Measurements from ENCODE around the gene PRSS12. TPM values are rescaled to one million over a fixed set of nuclear protein-coding genes. Genes with fewer than 3 reads are reported as not detected.

Gene PRSS12
- polyA plus RNA-seq, 1 experiment: 108 TPM

GRCh38 chr4:118388606-118389005, 35.8 kb upstream of the PRSS12 start:
- no peak overlapping the region for H3K4me3 ChIP-seq (ENCODE audit: low read depth, low read length)
- POLR2A ChIA-PET: no interaction called here
- no peak for DNase-seq (ENCODE audit: low read depth)
- no peak for TF ChIP-seq CTCF (IDR thresholded peaks at IDR 0.05; ENCODE audit: insufficient read depth, low read depth, low read length)
- no peaks in the 10 kb centered on the region for H3K27me3 ChIP-seq (ENCODE audit: control insufficient read depth, insufficient read depth, low read length)
- CTCF ChIA-PET: interaction anchor here (1.0 kb wide), 1 partner anchor 37 kb away, joined by 3 read pairs; no protein-coding TSS in a partner anchor
- no peaks in the 10 kb centered on the region for H3K36me3 ChIP-seq (ENCODE audit: control insufficient read depth, insufficient read depth, low read length)

- POLR2A ChIA-PET: no interaction called here
- Histone ChIP-seq H3K4me3 (ENCODE audit: low read depth, low read length) (no peak overlapping the region), H3K27me3 (ENCODE audit: control insufficient read depth, insufficient read depth, low read length) (no peaks in the 10 kb centered on the region), H3K36me3 (ENCODE audit: control insufficient read depth, insufficient read depth, low read length) (no peaks in the 10 kb centered on the region)
- DNase-seq (ENCODE audit: low read depth): no peak
- CTCF ChIA-PET: no interaction called here
- no peak for TF ChIP-seq CTCF (IDR thresholded peaks at IDR 0.05; ENCODE audit: insufficient read depth, low read depth, low read length)
Observed at GRCh38 chr4:118381902-118382301, 29.1 kb upstream of the PRSS12 start.

- Histone ChIP-seq H3K36me3 (ENCODE audit: control insufficient read depth, insufficient read depth, low read length) (no peaks in the 10 kb centered on the region), H3K4me3 (ENCODE audit: low read depth, low read length) (no peak overlapping the region), H3K27me3 (ENCODE audit: control insufficient read depth, insufficient read depth, low read length) (no peaks in the 10 kb centered on the region)
- ChIA-PET POLR2A (no interaction called here), CTCF (interaction anchor here (0.6 to 1.2 kb wide), 2 partner anchors 21 to 77 kb away, joined by 3 to 4 read pairs; partner anchors contain the start of gene PRSS12)
- no peak for TF ChIP-seq CTCF (IDR thresholded peaks at IDR 0.05; ENCODE audit: insufficient read depth, low read depth, low read length)
- peak; percentile 76 for DNase-seq (ENCODE audit: low read depth)
Observed at GRCh38 chr4:118373614-118374255, 20.9 kb upstream of the PRSS12 start.

GRCh38 chr4:118372251-118372650, 19.4 kb upstream of the PRSS12 start:
- Histone ChIP-seq H3K36me3 (ENCODE audit: control insufficient read depth, insufficient read depth, low read length) (no peaks in the 10 kb centered on the region), H3K27me3 (ENCODE audit: control insufficient read depth, insufficient read depth, low read length) (no peaks in the 10 kb centered on the region), H3K4me3 (ENCODE audit: low read depth, low read length) (no peak overlapping the region)
- DNase-seq (ENCODE audit: low read depth): no peak
- TF ChIP-seq CTCF (IDR thresholded peaks at IDR 0.05; ENCODE audit: insufficient read depth, low read depth, low read length): no peak
- CTCF ChIA-PET: interaction anchor here (1.0 to 1.4 kb wide), 3 partner anchors 13 to 21 kb away, joined by 3 to 9 read pairs (median 4); partner anchors contain the start of gene PRSS12
- POLR2A ChIA-PET: no interaction called here

DNA sequence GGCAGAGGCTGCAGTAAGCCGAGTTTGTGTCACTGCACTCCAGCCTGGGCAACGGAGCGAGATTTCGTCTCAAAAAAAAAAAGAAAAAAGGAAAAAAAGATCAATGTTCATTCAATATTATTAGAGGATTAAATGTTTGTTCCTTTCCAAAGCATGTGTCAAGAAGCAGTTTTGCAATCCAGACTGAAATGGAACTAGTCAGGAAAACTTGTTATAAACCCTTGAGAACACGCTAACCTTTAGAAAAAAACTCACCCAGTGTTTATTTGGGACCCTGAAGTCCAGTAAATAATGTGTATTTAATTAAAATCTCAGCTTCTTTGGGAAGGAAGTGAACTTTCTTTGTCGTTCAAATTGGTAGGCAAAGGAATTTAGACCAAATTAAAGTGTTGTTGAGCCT, 16.4 kb upstream of the PRSS12 start:
- no peak for TF ChIP-seq CTCF (IDR thresholded peaks at IDR 0.05; ENCODE audit: insufficient read depth, low read depth, low read length)
- CTCF ChIA-PET: no interaction called here
- no peaks in the 10 kb centered on the region for H3K27me3 ChIP-seq (ENCODE audit: control insufficient read depth, insufficient read depth, low read length)
- no peak overlapping the region for H3K4me3 ChIP-seq (ENCODE audit: low read depth, low read length)
- H3K36me3 ChIP-seq (ENCODE audit: control insufficient read depth, insufficient read depth, low read length): no peaks in the 10 kb centered on the region
- no peak for DNase-seq (ENCODE audit: low read depth)
- POLR2A ChIA-PET: no interaction called here
